MCF 10A (cell line): ENCODE results near the gene MUSTN1. TPM values are rescaled to one million over a fixed set of nuclear protein-coding genes. Genes with fewer than 3 reads are reported as not detected.

ENCODE experiments used
- BruUV-seq: library from RNA; stranded (reverse); fragments of 400-500 nt; replicated peaks from 2 replicates; lab custom pipeline; 2021; lab: Mats Ljungman, UMichigan
- CTCF ChIA-PET: fragments of 300-600 bp; sonication (Branson Sonifier 250); formaldehyde crosslinking; extraction: SDS; loops from one replicate; lab custom pipeline; 2021; ENCODE audit warnings: antibody characterized with exemption, inconsistent platforms; lab: Yijun Ruan, JAX
- POLR2A ChIA-PET: fragments of 300-600, 350-650 bp; sonication (Branson Sonifier 250); formaldehyde crosslinking; extraction: SDS; loops from one replicate; lab custom pipeline; 2020; ENCODE audit warnings: antibody characterized with exemption, inconsistent platforms; lab: Yijun Ruan, JAX
- DNase-seq: peaks from one replicate; pipeline ENCODE4 v3.0.0-alpha.2; 2018; ENCODE audit not compliant: unreplicated experiment
- H3K27ac Mint-ChIP-seq: one replicate; pipeline ENCODE4 v1.8.0; 2022; ENCODE audit warnings: mild to moderate bottlenecking, low read depth, mixed read lengths; ENCODE audit not compliant: unreplicated experiment
- H3K27me3 Mint-ChIP-seq: one replicate; pipeline ENCODE4 v1.8.0; 2022; ENCODE audit warnings: mixed read lengths; ENCODE audit not compliant: insufficient read depth, unreplicated experiment
- H3K36me3 Mint-ChIP-seq: one replicate; pipeline ENCODE4 v1.8.0; 2022; ENCODE audit warnings: mild to moderate bottlenecking, moderate library complexity, mixed read lengths; ENCODE audit not compliant: insufficient read depth, unreplicated experiment
- H3K4me1 Mint-ChIP-seq: one replicate; pipeline ENCODE4 v1.8.0; 2022; ENCODE audit warnings: mixed read lengths; ENCODE audit not compliant: insufficient read depth, unreplicated experiment
- H3K4me3 Mint-ChIP-seq: one replicate; pipeline ENCODE4 v1.8.0; 2022; ENCODE audit warnings: mild to moderate bottlenecking, moderate library complexity, mixed read lengths; ENCODE audit not compliant: unreplicated experiment
- H3K9me3 Mint-ChIP-seq: one replicate; pipeline ENCODE4 v1.8.0; 2022; ENCODE audit warnings: mixed read lengths; ENCODE audit not compliant: unreplicated experiment
- CTCF ChIP-seq: fragments of 200-600 bp; IDR thresholded peaks from one replicate; pipeline ENCODE4 v1.8.0; 2022; ENCODE audit warnings: antibody characterized with exemption, mild to moderate bottlenecking; ENCODE audit not compliant: unreplicated experiment
- intact Hi-C: fragments of 100-400 bp; cut with micrococcal nuclease; formaldehyde crosslinking; loops from 2 replicates; pipeline ENCODE4 v1.14.1; 2022
- total RNA-seq: library from RNA; stranded (reverse); gene quantifications from 2 replicates; pipeline ENCODE4 v1.2.3, GENCODE V29; 2022

Gene MUSTN1
- total RNA-seq, 1 experiment from 2014 or later = not detected

GRCh38 chr3:52838561-52839267 lies 3.9 kb upstream of the MUSTN1 start:
- no peaks in the 10 kb centered on the region for H3K9me3 Mint-ChIP-seq
- H3K27ac Mint-ChIP-seq = no peak overlapping the region
- CTCF ChIA-PET = interaction anchor here (0.6 to 1.0 kb wide), 2 partner anchors 13 to 18 kb away, joined by 4 to 5 read pairs; no protein-coding TSS in a partner anchor
- H3K4me1 Mint-ChIP-seq = no peaks in the 10 kb centered on the region
- H3K36me3 Mint-ChIP-seq = no peaks in the 10 kb centered on the region
- no peak for DNase-seq
- no TSS peak for BruUV-seq
- POLR2A ChIA-PET = no interaction called here
- intact Hi-C loops = no loop called here
- H3K27me3 Mint-ChIP-seq = no peaks in the 10 kb centered on the region
- H3K4me3 Mint-ChIP-seq = no peak overlapping the region
- no peak for TF ChIP-seq CTCF

DNA sequence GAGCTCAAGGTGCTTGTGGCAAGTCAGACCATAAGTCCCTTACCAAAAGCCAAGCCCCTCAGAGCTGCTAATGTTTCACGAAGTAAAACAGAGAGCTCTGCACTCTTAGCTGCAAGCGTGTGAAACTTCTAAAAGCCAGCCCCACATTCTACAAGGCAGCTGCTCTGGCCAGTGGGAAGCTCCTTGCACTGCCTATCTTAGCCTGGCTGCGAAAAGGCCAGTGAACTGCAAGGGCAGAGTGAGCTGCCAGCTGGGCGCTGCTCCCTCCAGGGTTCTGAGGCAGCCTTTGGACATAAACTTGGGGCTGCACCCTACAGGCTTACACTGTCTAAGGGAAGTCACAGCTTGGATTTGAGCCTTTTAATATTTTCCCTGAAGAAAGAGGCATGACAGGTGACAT lies 2.2 kb upstream of the MUSTN1 start:
- no peak overlapping the region for H3K4me3 Mint-ChIP-seq
- DNase-seq = no peak
- H3K27me3 Mint-ChIP-seq = no peaks in the 10 kb centered on the region
- POLR2A ChIA-PET = interaction anchor here (0.7 kb wide), 1 partner anchor 44 kb away, joined by 3 read pairs; no protein-coding TSS in a partner anchor
- no peaks in the 10 kb centered on the region for H3K36me3 Mint-ChIP-seq
- intact Hi-C loops = no loop called here
- no peaks in the 10 kb centered on the region for H3K9me3 Mint-ChIP-seq
- no peak for TF ChIP-seq CTCF
- H3K4me1 Mint-ChIP-seq = no peaks in the 10 kb centered on the region
- no peak overlapping the region for H3K27ac Mint-ChIP-seq
- CTCF ChIA-PET = interaction anchor here (0.7 to 1.2 kb wide), 3 partner anchors 14 to 38 kb away, joined by 3 to 5 read pairs (median 4); no protein-coding TSS in a partner anchor
- BruUV-seq = no TSS peak

DNA sequence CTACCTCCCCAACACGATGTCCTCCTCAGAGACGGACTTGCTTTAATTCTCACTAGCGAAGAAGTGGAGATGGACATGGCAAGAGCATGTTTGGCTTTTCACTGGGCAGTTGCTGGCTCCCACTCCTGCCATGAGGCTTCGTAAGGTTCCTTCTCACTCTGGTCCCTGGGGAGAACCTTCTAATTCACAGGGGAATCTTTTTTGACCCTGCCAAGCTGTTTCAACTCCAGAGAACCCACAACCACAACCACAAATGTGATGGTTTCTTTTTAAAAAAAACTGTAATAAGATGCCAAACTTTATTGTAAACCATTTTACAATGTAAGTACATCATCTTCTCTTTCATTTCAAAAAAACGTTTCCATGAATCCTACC lies 1.6 kb upstream of the MUSTN1 start:
- Mint-ChIP-seq H3K9me3 (no peaks in the 10 kb centered on the region), H3K27ac (no peak overlapping the region), H3K27me3 (no peaks in the 10 kb centered on the region), H3K4me3 (no peak overlapping the region), H3K36me3 (no peaks in the 10 kb centered on the region), H3K4me1 (peaks cover 3% of the 10 kb centered on the region)
- TF ChIP-seq CTCF = no peak
- ChIA-PET CTCF (interaction anchor here (1.1 kb wide), 1 partner anchor 38 kb away, joined by 5 read pairs; no protein-coding TSS in a partner anchor), POLR2A (interaction anchor here (0.6 to 0.7 kb wide), 2 partner anchors 43 to 166 kb away, joined by 3 read pairs; no protein-coding TSS in a partner anchor)
- no peak for DNase-seq
- BruUV-seq = no TSS peak
- intact Hi-C loops = no loop called here

DNA sequence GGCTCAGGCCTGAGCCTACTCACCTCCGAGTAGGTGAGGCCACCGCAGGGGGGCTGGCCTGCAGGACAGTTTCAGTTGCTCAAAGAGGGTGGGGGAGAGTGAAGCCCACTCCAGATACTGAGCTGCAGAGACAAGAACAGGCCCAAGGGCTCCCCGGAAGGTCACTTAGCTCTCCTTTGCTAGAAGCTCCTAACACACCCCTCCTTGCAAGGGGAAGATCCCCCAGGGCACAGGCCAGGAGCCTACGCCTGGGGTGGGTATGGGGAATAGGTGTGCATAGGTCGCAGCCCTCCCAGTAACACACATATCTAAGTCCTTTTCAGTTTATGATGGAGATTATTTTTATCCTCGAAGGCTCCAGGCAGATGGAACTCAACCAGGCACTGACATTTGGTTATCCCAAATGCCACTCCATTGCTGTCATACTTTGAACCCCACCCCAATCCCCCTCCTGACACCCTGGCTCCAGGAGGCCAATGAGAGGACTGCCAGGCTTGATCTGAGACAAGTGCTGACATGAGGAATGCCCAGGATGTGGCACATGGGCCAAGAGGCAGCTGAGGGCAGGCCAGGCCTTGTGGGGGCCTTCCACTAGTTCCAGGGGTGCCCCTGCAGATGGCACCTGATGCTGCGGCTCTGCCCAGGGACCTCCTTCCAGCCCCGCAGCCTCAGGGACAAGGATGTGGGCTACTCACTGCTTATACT lies 1.1 kb upstream of the MUSTN1 start:
- ChIA-PET CTCF (no interaction called here), POLR2A (interaction anchor here (0.6 kb wide), 1 partner anchor 166 kb away, joined by 3 read pairs; no protein-coding TSS in a partner anchor)
- H3K36me3 Mint-ChIP-seq = no peaks in the 10 kb centered on the region
- TF ChIP-seq CTCF = no peak
- H3K4me3 Mint-ChIP-seq = no peak overlapping the region
- no peak for DNase-seq
- no peak overlapping the region for H3K27ac Mint-ChIP-seq
- peaks cover 6% of the 10 kb centered on the region for H3K4me1 Mint-ChIP-seq
- no peaks in the 10 kb centered on the region for H3K27me3 Mint-ChIP-seq
- no TSS peak for BruUV-seq
- H3K9me3 Mint-ChIP-seq = no peaks in the 10 kb centered on the region
- intact Hi-C loops = no loop called here
